ENCODE measurements around the gene ZHX3. TPM values are rescaled to one million over a fixed set of nuclear protein-coding genes. Genes with fewer than 3 reads are reported as not detected.

ZHX3 gene
- total RNA-seq, 1 experiment from 2014 or later: 9.6 TPM

DNA sequence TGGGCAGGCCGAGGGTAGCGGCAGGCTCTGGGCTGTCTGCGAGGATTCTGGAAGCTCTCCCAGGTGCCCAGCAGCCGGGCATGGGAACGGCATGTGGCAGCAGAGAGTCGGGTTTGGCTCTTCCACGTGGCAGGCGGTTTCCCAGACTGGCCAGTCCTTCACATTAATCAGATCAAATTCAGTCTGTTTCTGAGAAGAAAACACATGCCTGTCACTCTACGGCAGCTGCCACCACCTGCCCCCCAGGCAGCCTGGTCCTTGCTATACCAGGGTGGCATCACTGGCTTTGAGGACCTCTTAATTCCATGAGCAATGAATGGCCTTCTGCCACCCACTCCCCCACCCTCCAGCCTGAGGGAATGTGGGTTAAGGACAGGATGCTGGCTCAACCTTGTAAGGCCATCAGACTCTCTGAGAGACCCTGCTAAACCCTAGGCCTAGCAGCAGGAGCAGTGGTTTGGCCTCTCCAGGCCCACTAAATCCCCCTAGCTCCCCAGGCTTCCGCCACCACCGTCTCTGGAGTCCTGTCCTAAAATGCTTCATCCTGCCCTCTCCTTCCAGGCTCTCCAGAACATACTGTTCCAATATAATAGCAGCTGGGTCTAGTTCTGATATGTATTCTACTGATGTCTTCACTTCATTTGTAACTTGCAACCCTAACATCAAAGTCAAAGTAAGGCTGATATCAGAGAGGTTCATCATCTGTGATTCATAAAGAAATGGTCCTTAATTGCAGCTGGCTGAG, 132.3 kb downstream of the ZHX3 start (continued):
- TF ChIP-seq, protein P1, sequence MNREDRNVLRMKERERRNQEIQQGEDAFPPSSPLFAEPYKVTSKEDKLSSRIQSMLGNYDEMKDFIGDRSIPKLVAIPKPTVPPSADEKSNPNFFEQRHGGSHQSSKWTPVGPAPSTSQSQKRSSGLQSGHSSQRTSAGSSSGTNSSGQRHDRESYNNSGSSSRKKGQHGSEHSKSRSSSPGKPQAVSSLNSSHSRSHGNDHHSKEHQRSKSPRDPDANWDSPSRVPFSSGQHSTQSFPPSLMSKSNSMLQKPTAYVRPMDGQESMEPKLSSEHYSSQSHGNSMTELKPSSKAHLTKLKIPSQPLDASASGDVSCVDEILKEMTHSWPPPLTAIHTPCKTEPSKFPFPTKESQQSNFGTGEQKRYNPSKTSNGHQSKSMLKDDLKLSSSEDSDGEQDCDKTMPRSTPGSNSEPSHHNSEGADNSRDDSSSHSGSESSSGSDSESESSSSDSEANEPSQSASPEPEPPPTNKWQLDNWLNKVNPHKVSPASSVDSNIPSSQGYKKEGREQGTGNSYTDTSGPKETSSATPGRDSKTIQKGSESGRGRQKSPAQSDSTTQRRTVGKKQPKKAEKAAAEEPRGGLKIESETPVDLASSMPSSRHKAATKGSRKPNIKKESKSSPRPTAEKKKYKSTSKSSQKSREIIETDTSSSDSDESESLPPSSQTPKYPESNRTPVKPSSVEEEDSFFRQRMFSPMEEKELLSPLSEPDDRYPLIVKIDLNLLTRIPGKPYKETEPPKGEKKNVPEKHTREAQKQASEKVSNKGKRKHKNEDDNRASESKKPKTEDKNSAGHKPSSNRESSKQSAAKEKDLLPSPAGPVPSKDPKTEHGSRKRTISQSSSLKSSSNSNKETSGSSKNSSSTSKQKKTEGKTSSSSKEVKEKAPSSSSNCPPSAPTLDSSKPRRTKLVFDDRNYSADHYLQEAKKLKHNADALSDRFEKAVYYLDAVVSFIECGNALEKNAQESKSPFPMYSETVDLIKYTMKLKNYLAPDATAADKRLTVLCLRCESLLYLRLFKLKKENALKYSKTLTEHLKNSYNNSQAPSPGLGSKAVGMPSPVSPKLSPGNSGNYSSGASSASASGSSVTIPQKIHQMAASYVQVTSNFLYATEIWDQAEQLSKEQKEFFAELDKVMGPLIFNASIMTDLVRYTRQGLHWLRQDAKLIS (CRISPR knock-in tag; IDR thresholded peaks at IDR 0.05; ENCODE audit: borderline replicate concordance): no peak

DNA sequence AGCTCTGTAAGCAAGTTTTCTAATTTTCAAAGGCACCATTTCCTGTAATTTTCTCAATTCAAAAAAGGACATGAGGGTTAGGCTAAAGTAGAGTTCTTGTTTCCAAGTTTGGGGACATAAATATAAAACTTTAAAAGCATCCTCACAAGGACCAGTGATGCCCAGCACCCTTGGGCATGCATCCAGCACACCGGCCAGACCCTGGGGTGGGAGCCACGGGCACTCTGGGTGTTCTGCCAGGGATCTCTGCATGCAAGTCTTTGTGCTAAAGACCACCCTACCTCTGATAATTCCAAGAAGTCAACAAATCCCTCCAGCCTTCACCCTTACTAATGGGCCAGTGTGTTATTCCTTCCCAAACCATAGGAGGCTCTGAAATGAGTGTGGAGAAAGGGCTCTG, 133.7 kb downstream of the ZHX3 start:
- CTCF ChIA-PET: interaction anchor here (2.1 to 3.7 kb wide), 2 partner anchors 11 to 156 kb away, joined by 11 to 18 read pairs; partner anchors contain the start of gene LPIN3
- DNase-seq (ENCODE audit: low spot score): no peak
- POLR2A ChIA-PET: no interaction called here
- Mint-ChIP-seq H3K27me3 (ENCODE audit: low read depth) (no peaks in the 10 kb centered on the region), H3K4me3 (no peak overlapping the region), H3K27ac (no peak overlapping the region), H3K9me3 (no peaks in the 10 kb centered on the region), H3K4me1 (peaks cover 4% of the 10 kb centered on the region), H3K36me3 (no peaks in the 10 kb centered on the region)
- 0 out of 2 replicates have a peak, but pooled peaks have one; percentile 9 for ATAC-seq
- no peak for TF ChIP-seq NR1H2 (CRISPR knock-in tag; IDR thresholded peaks at IDR 0.05)
- TF ChIP-seq NR3C1 (CRISPR knock-in tag; conservative IDR thresholded peaks at IDR 0.05; ENCODE audit: low read depth): no peak

DNA sequence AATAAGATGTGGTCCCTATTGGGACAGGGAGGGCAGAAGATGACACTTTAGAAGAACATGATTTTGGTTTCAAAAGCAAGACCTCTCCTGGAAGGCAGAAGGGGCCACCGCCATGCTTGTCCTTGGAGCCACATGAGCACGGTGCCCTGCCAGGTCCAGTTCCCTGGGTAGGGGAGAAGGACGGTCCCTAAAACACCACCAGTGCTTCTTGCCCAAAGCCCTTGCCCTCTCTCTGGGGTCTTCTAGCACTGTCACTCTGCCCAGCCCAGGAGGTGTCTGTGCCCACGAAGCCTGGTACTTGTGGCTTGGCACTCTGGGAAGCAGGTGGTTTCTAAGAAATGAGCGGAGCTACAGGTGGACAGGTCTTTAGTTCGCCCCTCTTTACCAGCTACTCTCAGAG, 134.1 kb downstream of the ZHX3 start:
- ChIA-PET POLR2A (no interaction called here), CTCF (no interaction called here)
- ATAC-seq (no peak), DNase-seq (ENCODE audit: low spot score) (no peak)
- no peaks in the 10 kb centered on the region for H3K9me3 Mint-ChIP-seq
- H3K4me1 Mint-ChIP-seq: peaks cover 8% of the 10 kb centered on the region
- no peaks in the 10 kb centered on the region for H3K36me3 Mint-ChIP-seq
- H3K27me3 Mint-ChIP-seq (ENCODE audit: low read depth): no peaks in the 10 kb centered on the region
- no peak overlapping the region for H3K4me3 Mint-ChIP-seq
- TF ChIP-seq FOXK1 (CRISPR knock-in tag; IDR thresholded peaks at IDR 0.05) (no peak), MXD4 (CRISPR knock-in tag; IDR thresholded peaks at IDR 0.05; ENCODE audit: borderline replicate concordance) (no peak), ZNF138 (CRISPR knock-in tag; conservative IDR thresholded peaks at IDR 0.05) (no peak), CREB1 (CRISPR knock-in tag; IDR thresholded peaks at IDR 0.05) (no peak), CBFB (CRISPR knock-in tag; IDR thresholded peaks at IDR 0.05; ENCODE audit: low read depth) (no peak), SOX15 (CRISPR knock-in tag; IDR thresholded peaks at IDR 0.05) (no peak), NFYB (CRISPR knock-in tag; conservative IDR thresholded peaks at IDR 0.05; ENCODE audit: low read depth) (no peak), SP1 (CRISPR knock-in tag; conservative IDR thresholded peaks at IDR 0.05) (no peak), SMAD3 (CRISPR knock-in tag; IDR thresholded peaks at IDR 0.05; ENCODE audit: borderline replicate concordance) (no peak), NR3C1 (CRISPR knock-in tag; conservative IDR thresholded peaks at IDR 0.05; ENCODE audit: low read depth) (no peak), NFATC4 (CRISPR knock-in tag; IDR thresholded peaks at IDR 0.05) (no peak), FOXP1 (CRISPR knock-in tag; IDR thresholded peaks at IDR 0.05; ENCODE audit: borderline replicate concordance) (no peak), CREM (CRISPR knock-in tag; IDR thresholded peaks at IDR 0.05) (no peak), ZNF416 (CRISPR knock-in tag; IDR thresholded peaks at IDR 0.05) (no peak)
- TF ChIP-seq, protein P2, sequence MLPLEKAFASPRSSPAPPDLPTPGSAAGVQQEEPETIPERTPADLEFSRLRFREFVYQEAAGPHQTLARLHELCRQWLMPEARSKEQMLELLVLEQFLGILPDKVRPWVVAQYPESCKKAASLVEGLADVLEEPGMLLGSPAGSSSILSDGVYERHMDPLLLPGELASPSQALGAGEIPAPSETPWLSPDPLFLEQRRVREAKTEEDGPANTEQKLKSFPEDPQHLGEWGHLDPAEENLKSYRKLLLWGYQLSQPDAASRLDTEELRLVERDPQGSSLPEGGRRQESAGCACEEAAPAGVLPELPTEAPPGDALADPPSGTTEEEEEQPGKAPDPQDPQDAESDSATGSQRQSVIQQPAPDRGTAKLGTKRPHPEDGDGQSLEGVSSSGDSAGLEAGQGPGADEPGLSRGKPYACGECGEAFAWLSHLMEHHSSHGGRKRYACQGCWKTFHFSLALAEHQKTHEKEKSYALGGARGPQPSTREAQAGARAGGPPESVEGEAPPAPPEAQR (CRISPR knock-in tag; IDR thresholded peaks at IDR 0.05): no peak
- TF ChIP-seq, protein P3, sequence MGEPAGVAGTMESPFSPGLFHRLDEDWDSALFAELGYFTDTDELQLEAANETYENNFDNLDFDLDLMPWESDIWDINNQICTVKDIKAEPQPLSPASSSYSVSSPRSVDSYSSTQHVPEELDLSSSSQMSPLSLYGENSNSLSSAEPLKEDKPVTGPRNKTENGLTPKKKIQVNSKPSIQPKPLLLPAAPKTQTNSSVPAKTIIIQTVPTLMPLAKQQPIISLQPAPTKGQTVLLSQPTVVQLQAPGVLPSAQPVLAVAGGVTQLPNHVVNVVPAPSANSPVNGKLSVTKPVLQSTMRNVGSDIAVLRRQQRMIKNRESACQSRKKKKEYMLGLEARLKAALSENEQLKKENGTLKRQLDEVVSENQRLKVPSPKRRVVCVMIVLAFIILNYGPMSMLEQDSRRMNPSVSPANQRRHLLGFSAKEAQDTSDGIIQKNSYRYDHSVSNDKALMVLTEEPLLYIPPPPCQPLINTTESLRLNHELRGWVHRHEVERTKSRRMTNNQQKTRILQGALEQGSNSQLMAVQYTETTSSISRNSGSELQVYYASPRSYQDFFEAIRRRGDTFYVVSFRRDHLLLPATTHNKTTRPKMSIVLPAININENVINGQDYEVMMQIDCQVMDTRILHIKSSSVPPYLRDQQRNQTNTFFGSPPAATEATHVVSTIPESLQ (CRISPR knock-in tag; IDR thresholded peaks at IDR 0.05): no peak
- TF ChIP-seq, protein P4, sequence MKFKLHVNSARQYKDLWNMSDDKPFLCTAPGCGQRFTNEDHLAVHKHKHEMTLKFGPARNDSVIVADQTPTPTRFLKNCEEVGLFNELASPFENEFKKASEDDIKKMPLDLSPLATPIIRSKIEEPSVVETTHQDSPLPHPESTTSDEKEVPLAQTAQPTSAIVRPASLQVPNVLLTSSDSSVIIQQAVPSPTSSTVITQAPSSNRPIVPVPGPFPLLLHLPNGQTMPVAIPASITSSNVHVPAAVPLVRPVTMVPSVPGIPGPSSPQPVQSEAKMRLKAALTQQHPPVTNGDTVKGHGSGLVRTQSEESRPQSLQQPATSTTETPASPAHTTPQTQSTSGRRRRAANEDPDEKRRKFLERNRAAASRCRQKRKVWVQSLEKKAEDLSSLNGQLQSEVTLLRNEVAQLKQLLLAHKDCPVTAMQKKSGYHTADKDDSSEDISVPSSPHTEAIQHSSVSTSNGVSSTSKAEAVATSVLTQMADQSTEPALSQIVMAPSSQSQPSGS (CRISPR knock-in tag; IDR thresholded peaks at IDR 0.05; ENCODE audit: borderline replicate concordance, low read depth): no peak
- TF ChIP-seq, protein P5, sequence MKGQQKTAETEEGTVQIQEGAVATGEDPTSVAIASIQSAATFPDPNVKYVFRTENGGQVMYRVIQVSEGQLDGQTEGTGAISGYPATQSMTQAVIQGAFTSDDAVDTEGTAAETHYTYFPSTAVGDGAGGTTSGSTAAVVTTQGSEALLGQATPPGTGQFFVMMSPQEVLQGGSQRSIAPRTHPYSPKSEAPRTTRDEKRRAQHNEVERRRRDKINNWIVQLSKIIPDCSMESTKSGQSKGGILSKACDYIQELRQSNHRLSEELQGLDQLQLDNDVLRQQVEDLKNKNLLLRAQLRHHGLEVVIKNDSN (CRISPR knock-in tag; IDR thresholded peaks at IDR 0.05): no peak
- TF ChIP-seq, protein P6, sequence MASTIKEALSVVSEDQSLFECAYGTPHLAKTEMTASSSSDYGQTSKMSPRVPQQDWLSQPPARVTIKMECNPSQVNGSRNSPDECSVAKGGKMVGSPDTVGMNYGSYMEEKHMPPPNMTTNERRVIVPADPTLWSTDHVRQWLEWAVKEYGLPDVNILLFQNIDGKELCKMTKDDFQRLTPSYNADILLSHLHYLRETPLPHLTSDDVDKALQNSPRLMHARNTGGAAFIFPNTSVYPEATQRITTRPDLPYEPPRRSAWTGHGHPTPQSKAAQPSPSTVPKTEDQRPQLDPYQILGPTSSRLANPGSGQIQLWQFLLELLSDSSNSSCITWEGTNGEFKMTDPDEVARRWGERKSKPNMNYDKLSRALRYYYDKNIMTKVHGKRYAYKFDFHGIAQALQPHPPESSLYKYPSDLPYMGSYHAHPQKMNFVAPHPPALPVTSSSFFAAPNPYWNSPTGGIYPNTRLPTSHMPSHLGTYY (CRISPR knock-in tag; IDR thresholded peaks at IDR 0.05): no peak
- no peak overlapping the region for H3K27ac Mint-ChIP-seq

All from WTC11 (cell line).